Esophagus squamous epithelium (tissue), 5 donors: ENCODE data around the gene TDRD9. TPM values are rescaled to one million over a fixed set of nuclear protein-coding genes. Genes with fewer than 3 reads are reported as not detected.
A peak's percentile ranks its signal among the peaks of the same experiment; 100 is the strongest.

Experiments
- DNase-seq: peaks from one replicate; lab custom pipeline; 2025; lab: John Stamatoyannopoulos, UW
- H3K27ac ChIP-seq, 4 donors: fragments of 200-600 bp; sonication (generic); one replicate each; pipeline ENCODE4 v1.5.1; 2016 to 2019; ENCODE audit warnings: mild to moderate bottlenecking in 1 of 4
- H3K27me3 ChIP-seq, 4 donors: fragments of 200-600 bp; sonication (generic); 1 replicate in 3 of 4; 2 replicates in 1 of 4; pipeline versions ENCODE4 v1.5.1 to v1.6.0; 2017 to 2021; ENCODE audit warnings: antibody characterized with exemption in 1 of 4
- H3K36me3 ChIP-seq, 3 donors: fragments of 200-600 bp; sonication (generic); one replicate each; pipeline ENCODE4 v1.5.1; 2016 to 2019
- H3K4me1 ChIP-seq, 3 donors: fragments of 200-600 bp; sonication (generic); one replicate each; pipeline ENCODE4 v1.5.1; 2017 to 2019
- H3K4me3 ChIP-seq, 4 donors: fragments of 200-600 bp; sonication (generic); 1 replicate in 3 of 4; 2 replicates in 1 of 4; pipeline ENCODE4 v1.5.1; 2016 to 2019; ENCODE audit warnings: mild to moderate bottlenecking in 2 of 4, moderate library complexity in 1 of 4
- H3K9me3 ChIP-seq, 3 donors: fragments of 200-600 bp; sonication (generic); one replicate each; pipeline ENCODE4 v1.5.1; 2016 to 2019
- CTCF ChIP-seq, 6 experiments: fragments of 450-650 bp in 4 of 6; fragments of 200-600 bp in 2 of 6; sonication (generic) in 2 of 6; IDR thresholded peaks; one replicate each; pipeline ENCODE4 v1.5.1; 2016 to 2019; ENCODE audit warnings: antibody characterized with exemption in 6 of 6, mild to moderate bottlenecking in 4 of 6, moderate library complexity in 4 of 6
- POLR2A ChIP-seq, 4 donors: fragments of 450-650 bp; IDR thresholded peaks; one replicate each; pipeline ENCODE4 v1.6.1; 2017; ENCODE audit warnings: antibody characterized with exemption in 4 of 4, mild to moderate bottlenecking in 4 of 4, moderate library complexity in 3 of 4
- WGBS, 2 donors: methylation state at CpG; one replicate each; pipeline ENCODE4 v1.1.5; 2018; 5-methylcytosine and 5-hydroxymethylcytosine counted together
- intact Hi-C: fragments of 100-400 bp; cut with DNase I; formaldehyde crosslinking; loops from one replicate; pipeline ENCODE4 v1.15.0; 2022
- total RNA-seq, 4 donors: library from RNA; depleted of rRNA; stranded (reverse); fragments of >200 nt; gene quantifications; one replicate each; pipeline ENCODE4 v1.1.0, GENCODE V29; 2016
- donor health status: DM: yes; HTN: yes; CAD: no.

The TDRD9 gene
- total RNA-seq, 4 donors from 2014 or later: 0.09 to 6.0 (median 0.74) TPM

- no peak overlapping the region for H3K27ac ChIP-seq
- no peak for DNase-seq
- WGBS, 2 donors: 55 to 86% methylated on average over 1 to 2 of the region's 11 CpGs
- H3K9me3 ChIP-seq: no peaks in the 10 kb centered on the region
- no peak overlapping the region for H3K4me3 ChIP-seq
- intact Hi-C loops: loop anchor here (5.0 kb wide), 1 partner anchor 39 kb away; no protein-coding TSS in a partner anchor
- no peaks in the 10 kb centered on the region for H3K36me3 ChIP-seq
- no peak for TF ChIP-seq POLR2A (IDR thresholded peaks at IDR 0.05)
- TF ChIP-seq CTCF (IDR thresholded peaks at IDR 0.05): no peak
- H3K4me1 ChIP-seq: peaks cover 6 to 20% (median 10%) of the 10 kb centered on the region in 3 donors
- peaks cover 0 to 57% (median 0%) of the 10 kb centered on the region in 4 donors for H3K27me3 ChIP-seq
Observed at GRCh38 chr14:104092931-104093365, 164.7 kb downstream of the TDRD9 start.

GRCh38 chr14:104093366-104094055 is 165.3 kb downstream of the TDRD9 start:
- Histone ChIP-seq H3K4me3 (no peak overlapping the region), H3K9me3 (no peaks in the 10 kb centered on the region), H3K27me3 (peaks cover 0 to 53% (median 0%) of the 10 kb centered on the region in 4 donors), H3K27ac (no peak overlapping the region), H3K4me1 (peaks cover 6 to 24% (median 10%) of the 10 kb centered on the region in 3 donors), H3K36me3 (no peaks in the 10 kb centered on the region)
- intact Hi-C loops: loop anchor here (5.0 kb wide), 1 partner anchor 39 kb away; no protein-coding TSS in a partner anchor
- TF ChIP-seq POLR2A (IDR thresholded peaks at IDR 0.05): no peak
- TF ChIP-seq CTCF (IDR thresholded peaks at IDR 0.05): no peak
- no peak for DNase-seq
- 34 to 38% methylated on average over 5 to 7 of the region's 18 CpGs for WGBS, 2 donors

GRCh38 chr14:104094056-104094708 is 165.9 kb downstream of the TDRD9 start:
- Histone ChIP-seq H3K27ac (no peak overlapping the region), H3K4me1 (peaks cover 10 to 31% (median 11%) of the 10 kb centered on the region in 3 donors), H3K9me3 (no peaks in the 10 kb centered on the region), H3K4me3 (no peak overlapping the region), H3K27me3 (peaks cover 0 to 53% (median 0%) of the 10 kb centered on the region in 4 donors), H3K36me3 (no peaks in the 10 kb centered on the region)
- no peak for DNase-seq
- intact Hi-C loops: loop anchor here (5.0 kb wide), 1 partner anchor 38 kb away; no protein-coding TSS in a partner anchor
- 36 to 61% methylated on average over 7 to 11 of the region's 20 CpGs for WGBS, 2 donors
- no peak for TF ChIP-seq CTCF (IDR thresholded peaks at IDR 0.05)
- TF ChIP-seq POLR2A (IDR thresholded peaks at IDR 0.05): no peak

- Histone ChIP-seq H3K9me3 (no peaks in the 10 kb centered on the region), H3K27ac (no peak overlapping the region), H3K27me3 (peaks cover 0 to 53% (median 0%) of the 10 kb centered on the region in 4 donors), H3K36me3 (no peaks in the 10 kb centered on the region), H3K4me3 (no peak overlapping the region), H3K4me1 (peaks cover 14 to 37% (median 17%) of the 10 kb centered on the region in 3 donors)
- intact Hi-C loops: loop anchor here (5.0 kb wide), 1 partner anchor 37 kb away; no protein-coding TSS in a partner anchor
- no peak for DNase-seq
- TF ChIP-seq POLR2A (IDR thresholded peaks at IDR 0.05) (no peak), CTCF (IDR thresholded peaks at IDR 0.05) (peak; percentile 81 to 96 (median 90))
- WGBS, 2 donors: 82% methylated on average over 7 of the region's 35 CpGs; no CpG with 5 or more reads in 1 of the 2 donors
Observed at GRCh38 chr14:104094709-104095425, 166.6 kb downstream of the TDRD9 start.
